Stimulated activated CD4-positive, alpha-beta T cell treated with anti-CD3 and anti-CD28 coated beads, Interleukin-1b, Interleukin-23, amount 100 ng/mL, for 4 hours (primary cell): ENCODE results near the gene NAGPA.

Experiments used
- DNase-seq, 2 donors: peaks; one replicate each; pipeline ENCODE4 v3.0.0-alpha.2; 2020; ENCODE audit warnings: low read depth in 2 of 2

NAGPA gene

DNA sequence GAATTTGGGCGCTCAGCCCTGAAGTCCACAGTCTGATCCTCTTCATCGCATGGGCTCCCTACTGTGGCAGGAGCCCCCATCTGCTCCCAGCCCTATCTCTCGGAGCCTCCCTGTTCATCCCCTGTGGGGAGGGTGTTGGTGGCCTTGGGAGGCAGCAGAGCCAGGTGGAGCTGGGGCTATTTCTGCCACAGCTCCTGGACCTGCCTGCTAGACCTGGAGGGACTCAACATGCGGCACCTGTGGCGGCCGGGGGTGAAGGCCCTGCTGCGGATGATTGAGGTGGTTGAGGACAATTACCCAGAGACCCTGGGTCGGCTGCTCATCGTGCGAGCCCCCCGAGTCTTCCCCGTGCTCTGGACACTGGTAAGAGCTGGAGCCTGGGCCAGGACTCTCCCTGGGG, 30.5 kb downstream of the NAGPA start:
- no peak for DNase-seq

- no peak for DNase-seq
These were observed 31.0 kb downstream of the NAGPA start for GRCh38 chr16:5002699-5003143.

DNA sequence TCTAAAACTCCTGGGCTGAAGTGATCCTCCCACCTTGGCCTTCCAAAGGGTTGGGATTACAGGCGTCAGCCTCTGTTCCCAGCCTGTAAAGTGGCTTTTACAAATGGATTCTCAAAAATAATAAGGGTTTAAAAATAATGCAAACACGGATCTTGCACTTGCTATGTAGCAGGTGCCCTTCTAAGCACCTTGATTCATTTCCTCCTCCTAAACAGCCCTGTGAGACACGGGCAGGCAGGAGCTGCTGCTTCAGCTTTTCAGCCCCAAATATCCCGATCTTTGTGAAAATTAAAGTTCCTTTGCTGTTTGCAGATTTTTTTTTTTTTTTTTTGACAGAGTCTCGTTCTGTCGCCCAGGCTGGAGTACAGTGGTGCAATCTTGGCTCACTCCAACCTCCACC, 31.7 kb downstream of the NAGPA start:
- DNase-seq: no peak

GRCh38 chr16:5001571-5001970, 32.2 kb downstream of the NAGPA start:
- DNase-seq: no peak

DNA sequence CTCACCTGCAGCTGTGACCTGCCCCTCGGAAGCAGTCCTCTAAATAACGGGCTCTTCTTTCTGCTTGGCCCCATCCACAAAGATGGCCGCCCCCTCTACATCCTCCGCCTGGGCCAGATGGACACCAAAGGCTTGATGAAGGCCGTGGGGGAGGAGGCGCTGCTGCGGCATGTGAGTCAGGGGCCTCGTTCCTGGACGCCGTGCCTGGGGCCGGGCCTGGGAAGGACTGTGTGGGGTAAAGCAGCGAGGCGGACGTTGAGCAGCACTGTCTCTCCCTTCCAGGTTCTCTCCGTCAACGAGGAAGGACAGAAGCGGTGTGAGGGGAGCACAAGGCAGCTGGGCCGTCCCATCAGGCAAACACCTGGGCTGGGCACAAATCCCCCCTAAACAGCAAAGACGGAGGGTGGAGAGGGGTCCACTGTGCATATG, 33.1 kb downstream of the NAGPA start:
- DNase-seq: no peak

DNA sequence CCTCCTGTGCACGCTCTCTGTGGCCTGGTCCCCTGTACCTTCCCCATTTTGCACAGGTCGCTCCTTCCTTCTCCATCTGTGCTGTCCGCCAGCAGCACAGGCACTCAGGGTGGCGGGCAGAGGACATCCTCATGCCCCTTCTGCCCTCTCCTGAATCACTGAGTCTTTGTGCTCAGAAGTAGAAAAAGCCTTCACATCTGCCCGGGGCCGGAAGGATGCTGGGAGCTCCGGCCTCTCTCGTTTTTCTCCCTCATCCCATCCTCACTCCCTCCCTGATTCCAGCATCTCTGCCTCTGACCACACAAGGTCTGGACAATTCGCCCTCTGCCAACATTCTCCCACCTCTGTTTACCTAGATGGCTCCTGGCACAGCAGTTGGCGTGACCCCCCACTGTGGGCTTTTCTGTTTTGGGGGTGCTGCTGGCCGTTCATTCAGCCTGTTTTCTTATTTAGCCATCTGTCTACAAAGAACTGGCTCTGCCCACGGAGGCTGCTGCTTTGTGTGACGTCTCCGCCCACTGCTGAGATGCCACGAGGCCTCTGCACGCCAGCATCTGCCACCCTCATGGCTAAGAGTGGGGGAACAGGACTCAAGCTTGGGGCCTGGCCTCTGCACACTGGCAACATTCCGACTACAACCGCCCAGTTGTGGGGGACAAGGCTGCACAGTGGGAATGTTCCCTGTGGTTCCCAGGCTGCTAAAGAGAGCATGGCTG, 38.9 kb downstream of the NAGPA start:
- DNase-seq: no peak

DNA sequence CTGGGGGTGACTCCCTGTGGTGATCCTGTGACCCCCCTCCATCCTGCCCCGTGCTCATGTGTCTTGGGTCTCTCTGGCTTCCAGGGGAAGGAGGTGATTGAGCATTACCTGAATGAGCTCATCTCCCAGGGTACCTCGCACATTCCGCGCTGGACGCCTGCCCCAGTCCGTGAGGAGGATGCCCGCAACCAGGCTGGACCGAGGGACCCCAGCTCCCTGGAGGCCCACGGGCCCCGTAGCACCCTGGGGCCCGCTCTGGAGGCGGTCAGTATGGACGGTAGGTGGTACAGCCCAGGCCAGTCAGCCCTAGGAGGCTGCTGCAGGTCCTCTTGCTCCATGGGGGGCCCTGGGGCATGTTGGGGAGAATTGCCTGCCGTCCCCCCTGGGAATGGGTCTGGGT, 42.0 kb downstream of the NAGPA start:
- DNase-seq: no peak

DNA sequence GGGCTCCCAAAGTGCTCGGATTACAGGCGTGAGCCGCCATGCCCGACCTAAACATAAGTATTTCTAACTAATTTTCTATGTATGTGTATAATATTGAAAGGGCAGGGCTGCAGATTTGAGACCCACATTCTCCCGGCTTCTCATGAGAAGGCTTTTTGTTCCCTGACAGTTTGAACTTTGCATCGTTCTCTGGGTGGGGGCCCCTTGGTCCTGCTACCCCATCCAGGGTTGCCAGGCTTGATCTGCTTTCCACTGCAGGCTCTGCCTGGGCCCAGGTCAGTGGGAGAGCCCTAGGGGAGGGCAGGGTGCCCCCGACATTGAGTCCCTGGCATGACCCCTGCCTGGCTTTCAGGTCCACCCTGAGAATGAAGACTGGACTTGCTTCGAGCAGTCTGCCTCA, 43.3 kb downstream of the NAGPA start:
- DNase-seq: no peak

DNA sequence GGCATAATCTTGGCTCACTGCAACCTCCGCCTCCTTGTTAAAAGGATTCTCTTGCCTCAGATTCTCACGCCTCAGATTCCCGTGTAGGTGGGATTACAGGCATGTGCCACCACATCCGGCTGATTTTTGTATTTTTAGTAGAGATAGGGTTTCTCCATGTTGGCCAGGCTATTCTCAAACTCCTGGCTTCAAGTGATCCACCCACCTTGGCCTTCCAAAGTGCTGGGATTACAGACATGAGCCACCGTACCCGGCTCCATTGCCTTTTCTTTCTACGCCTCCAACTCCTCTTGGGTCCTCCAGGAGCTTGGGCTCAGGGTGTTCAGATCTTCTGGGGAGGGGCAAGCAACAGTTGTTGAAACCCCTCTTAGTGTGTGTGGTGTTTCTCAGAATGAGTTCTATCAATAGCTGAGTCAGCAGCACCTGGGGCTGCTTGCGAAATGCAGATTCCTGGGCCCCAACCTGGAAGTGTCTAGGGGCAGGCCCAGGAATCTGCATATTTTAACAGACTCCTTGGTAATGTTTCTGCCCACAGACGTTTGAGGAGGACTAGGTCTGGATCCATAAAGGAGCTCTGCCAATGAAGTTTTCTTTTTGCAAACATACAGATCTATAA, 44.2 kb downstream of the NAGPA start:
- no peak for DNase-seq

DNA sequence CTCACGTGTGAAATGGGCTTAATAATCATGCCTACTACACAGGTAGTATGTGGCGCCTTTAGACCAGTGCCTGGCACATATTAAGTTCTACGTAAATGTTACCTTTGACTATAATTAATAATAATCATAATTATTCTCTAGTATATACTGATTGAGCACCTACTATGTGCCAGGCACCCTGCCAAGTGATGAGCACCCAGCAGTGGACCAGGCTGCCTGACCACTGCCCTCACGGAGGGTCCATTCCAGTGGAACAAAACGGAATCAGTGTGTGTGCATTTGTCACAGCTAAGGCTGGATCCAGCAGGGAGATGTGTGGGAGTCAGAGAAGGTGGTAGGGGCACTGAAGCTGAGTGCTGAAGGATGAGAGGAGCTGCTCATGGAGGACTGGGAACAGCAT, 45.1 kb downstream of the NAGPA start:
- DNase-seq: no peak

- no peak for DNase-seq
These were observed 46.0 kb downstream of the NAGPA start for GRCh38 chr16:4987580-4988374.

- DNase-seq: no peak
These were observed 46.5 kb downstream of the NAGPA start for GRCh38 chr16:4987250-4987579.

- DNase-seq: no peak
These were observed 49.4 kb downstream of the NAGPA start for GRCh38 chr16:4984174-4984990.

GRCh38 chr16:4982056-4982867, 51.5 kb downstream of the NAGPA start:
- DNase-seq: no peak

DNA sequence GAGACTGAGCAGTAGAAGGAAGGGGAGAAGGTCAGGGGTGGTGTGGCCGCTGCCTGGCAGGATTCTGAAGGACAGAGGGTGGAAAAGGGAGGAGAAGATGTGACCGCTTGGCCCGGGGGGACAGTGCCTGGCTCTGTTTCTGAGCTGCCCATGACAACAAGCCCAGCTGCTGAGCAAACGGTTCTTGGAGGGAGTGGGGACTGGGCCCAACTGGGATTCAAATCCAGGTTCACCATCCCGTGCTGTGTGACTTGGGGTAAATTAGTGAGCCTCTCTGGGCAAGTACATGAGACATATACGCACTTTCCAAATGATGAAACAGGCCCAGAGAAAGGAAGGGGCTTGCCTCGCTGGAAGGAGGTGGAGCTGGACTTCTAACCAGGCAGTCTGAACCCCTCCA, 52.3 kb downstream of the NAGPA start:
- DNase-seq: no peak

DNA sequence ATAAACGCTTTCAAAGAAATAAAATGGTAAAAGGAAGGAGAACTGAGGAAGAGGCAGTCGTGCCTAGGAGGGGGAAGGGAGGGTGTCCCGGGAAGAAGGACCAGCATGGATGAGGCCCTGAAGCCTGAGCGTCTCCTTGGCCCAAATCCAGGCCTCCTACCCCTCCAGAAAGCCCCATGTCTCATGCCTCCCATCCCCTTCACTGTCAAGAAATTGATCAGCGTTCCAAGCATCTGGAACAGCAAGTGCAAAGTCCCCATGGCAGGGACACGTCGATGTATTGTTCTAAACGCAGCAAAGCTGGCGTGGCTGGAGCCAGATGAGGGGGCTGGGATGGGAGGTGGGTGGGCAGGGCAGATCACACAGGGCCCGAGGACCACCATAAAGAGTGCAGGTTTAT, 53.0 kb downstream of the NAGPA start:
- no peak for DNase-seq

DNA sequence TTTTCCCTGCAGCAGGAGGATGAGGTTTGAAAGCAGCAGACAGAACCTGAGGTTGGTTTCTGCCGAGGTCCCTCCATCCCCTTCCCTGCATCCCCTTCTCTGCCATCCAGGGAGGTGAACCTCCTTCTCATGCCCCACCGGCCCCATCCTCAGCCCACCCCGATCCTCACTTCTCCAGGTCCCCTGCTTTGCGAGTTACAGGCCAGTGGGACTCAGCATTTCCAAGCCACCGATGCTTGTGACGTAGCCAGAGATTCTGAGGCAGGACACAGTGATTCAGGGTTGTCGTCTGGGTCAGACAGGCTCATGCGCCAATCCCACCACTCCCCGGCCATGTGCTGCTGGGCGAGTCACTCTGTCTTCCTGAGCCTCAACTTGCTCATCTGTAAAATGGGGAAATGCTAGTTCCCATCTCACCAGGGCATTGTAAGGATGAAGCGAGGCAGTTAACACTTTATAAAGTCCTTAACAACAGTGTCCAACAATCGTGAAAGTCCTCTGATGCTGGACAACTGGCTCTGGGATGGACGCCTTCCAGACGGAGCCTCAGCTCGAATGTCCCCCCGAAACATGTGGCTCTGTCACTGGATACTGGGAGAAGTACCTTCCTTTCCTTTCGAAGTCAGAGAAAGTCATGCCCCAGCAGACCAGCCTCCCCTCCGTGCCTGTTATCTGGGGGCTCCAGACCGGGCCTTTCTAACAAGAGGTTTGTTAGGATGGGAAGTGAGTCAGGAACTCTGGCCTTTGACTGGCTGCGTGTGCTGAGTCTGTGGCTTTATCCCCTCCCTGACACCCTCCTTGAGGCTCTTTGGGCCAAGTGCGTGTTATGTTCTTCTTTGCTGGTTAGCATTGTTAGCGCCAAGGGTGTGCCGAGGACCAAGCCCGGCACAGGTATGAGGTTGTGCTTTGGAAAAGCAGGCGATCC, 53.7 kb downstream of the NAGPA start:
- DNase-seq: no peak

DNA sequence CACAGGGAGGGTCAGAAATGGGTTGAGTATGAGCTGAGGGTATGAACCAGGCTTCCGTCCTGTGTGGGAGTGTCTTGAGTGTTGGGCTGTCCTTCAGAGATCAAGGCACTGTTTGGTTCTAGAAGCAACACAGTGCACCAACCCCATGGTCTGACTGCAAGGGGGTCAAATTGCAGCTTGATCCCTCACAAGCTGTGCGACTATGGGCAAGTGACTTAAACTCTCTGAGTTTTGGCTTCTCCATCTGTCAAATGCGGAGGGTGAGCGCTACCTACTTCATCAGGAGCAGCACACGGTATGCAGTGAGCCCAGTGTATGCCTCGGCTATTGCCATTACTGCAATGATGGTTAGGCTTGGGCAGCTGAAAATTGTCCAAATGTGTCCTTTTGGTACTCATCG, 54.6 kb downstream of the NAGPA start:
- no peak for DNase-seq

GRCh38 chr16:4976611-4977145, 57.1 kb downstream of the NAGPA start:
- DNase-seq: no peak

DNA sequence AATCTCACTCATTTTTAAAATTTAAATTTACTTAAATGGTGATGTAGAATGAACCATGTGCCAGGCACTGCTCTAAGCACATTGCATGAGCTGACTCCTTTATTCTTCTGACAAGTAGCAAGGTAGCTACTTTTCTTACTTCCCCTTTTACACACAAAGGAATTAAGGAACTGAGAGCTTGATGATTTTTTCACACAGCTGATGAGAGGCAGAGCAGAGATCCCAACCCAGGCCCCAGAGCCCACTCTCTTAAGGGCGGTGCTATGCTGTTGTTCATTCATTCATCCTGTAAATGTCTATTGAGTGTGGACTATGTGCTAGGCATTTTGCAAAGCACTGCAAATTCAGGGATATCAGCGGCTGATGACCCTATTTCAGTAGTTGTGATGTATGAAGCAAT, 57.7 kb downstream of the NAGPA start:
- DNase-seq: no peak
